ENCODE results near the gene GPR146. TPM values are rescaled to one million over a fixed set of nuclear protein-coding genes. Genes with fewer than 3 reads are reported as not detected.
A peak's percentile ranks its signal among the peaks of the same experiment; 100 is the strongest.

GPR146 gene
- total RNA-seq, 4 donors from 2014 or later = 29.6 to 89.8 (median 56.9) TPM

GRCh38 chr7:1083729-1084657 is 39.6 kb downstream of the GPR146 start:
- no peak for DNase-seq (ENCODE audit: low spot score)

GRCh38 chr7:1085266-1085665 is 40.9 kb downstream of the GPR146 start:
- DNase-seq (ENCODE audit: low spot score) (no peak), ATAC-seq (ENCODE audit: low FRiP score) (no peak)
- TF ChIP-seq CTCF (IDR thresholded peaks at IDR 0.05) = no peak

More at GRCh38 chr7:1083729-1084657, 39.6 kb downstream of the GPR146 start:
- no peak for ATAC-seq (ENCODE audit: low FRiP score)
- no peak for TF ChIP-seq CTCF (IDR thresholded peaks at IDR 0.05)

- DNase-seq (ENCODE audit: low spot score) (no peak), ATAC-seq (ENCODE audit: low FRiP score) (no peak)
- no peak for TF ChIP-seq CTCF (IDR thresholded peaks at IDR 0.05)
These were observed 41.6 kb downstream of the GPR146 start for GRCh38 chr7:1085910-1086421.

- peak; percentile 67 for ATAC-seq (ENCODE audit: low FRiP score)
- peak in 2 of 3 donors; percentile 49 to 87 for TF ChIP-seq CTCF (IDR thresholded peaks at IDR 0.05)
- DNase-seq (ENCODE audit: low spot score) = peak; percentile 78
These were observed 42.5 kb downstream of the GPR146 start for GRCh38 chr7:1086588-1087464.

GRCh38 chr7:1087465-1087814 is 43.1 kb downstream of the GPR146 start:
- DNase-seq (ENCODE audit: low spot score) (no peak), ATAC-seq (ENCODE audit: low FRiP score) (no peak)
- no peak for TF ChIP-seq CTCF (IDR thresholded peaks at IDR 0.05)

GRCh38 chr7:1087952-1088920 is 43.9 kb downstream of the GPR146 start, which contains the start of gene GPER1:
Gene GPER1 (plus strand): TSS chr7:1088113. CDS start chr7:1091729, 3,616 bp downstream.
- no peak for DNase-seq (ENCODE audit: low spot score)
- no peak for TF ChIP-seq CTCF (IDR thresholded peaks at IDR 0.05)
- peak; percentile 81 for ATAC-seq (ENCODE audit: low FRiP score)
